Measurements from ENCODE around the gene DACH1. TPM values are rescaled to one million over a fixed set of nuclear protein-coding genes. Genes with fewer than 3 reads are reported as not detected.

Gene DACH1
- total and polyA plus RNA-seq, 2 donors (not counting 3 experiments of a cell fraction or from before 2014, with no cell fraction given) = 8.6 to 28.3 TPM

DNA sequence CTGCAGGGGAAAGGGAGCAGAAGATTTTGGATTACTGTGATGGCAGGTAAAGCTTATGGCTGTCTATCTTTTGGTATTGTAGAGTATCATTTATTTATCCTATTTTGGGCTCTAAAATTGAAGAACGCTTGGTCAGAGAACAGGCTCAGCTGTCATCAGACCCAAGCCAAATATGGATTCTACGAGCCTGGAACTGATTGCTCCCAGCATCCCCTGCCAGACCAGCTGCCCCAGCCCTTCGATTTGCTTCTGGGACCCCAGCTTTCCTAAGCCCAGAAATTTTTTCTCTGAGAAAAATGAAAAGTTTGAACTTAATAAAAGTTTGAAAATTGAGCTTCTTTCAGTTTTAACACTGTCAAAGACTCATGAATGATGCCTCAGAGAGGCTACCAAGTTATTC is 472.8 kb downstream of the DACH1 start:
- H3K9me3 ChIP-seq (replicated peaks; ENCODE audit: control insufficient read depth, insufficient read depth, low read length) = no peaks in the 10 kb centered on the region
- no peaks in the 10 kb centered on the region for H3K36me3 ChIP-seq (ENCODE audit: control insufficient read depth in 2 of 2, extremely low read depth in 1 of 2, insufficient read depth in 2 of 2, low read length in 2 of 2)
- H3K9me1 ChIP-seq (replicated peaks; ENCODE audit: control insufficient read depth, extremely low read depth, insufficient read depth, low read length) = no peaks in the 10 kb centered on the region
- no peaks in the 10 kb centered on the region for H3K27me3 ChIP-seq (ENCODE audit: control insufficient read depth in 2 of 2, insufficient read depth in 2 of 2, low read length in 2 of 2)
- no peak overlapping the region for H3K4me3 ChIP-seq (replicated peaks in 1 of 3; ENCODE audit: insufficient read depth in 1 of 3, low read depth in 1 of 3, low read length in 3 of 3)
- H3K9ac ChIP-seq (replicated peaks; ENCODE audit: extremely low read depth, insufficient read depth, low read length) = no peak overlapping the region
- no peak overlapping the region for H3K27ac ChIP-seq (ENCODE audit: insufficient read depth, low read depth, low read length)
- no peak overlapping the region for H2AFZ ChIP-seq (ENCODE audit: low read depth, low read length)
- DNase-seq (ENCODE audit: low read depth, low spot score) (no peak), FAIRE-seq (no peak)
- dilution Hi-C loops (cut with MboI; ENCODE audit: extremely low pct_ligation_motif_present, low sequenced_read_pairs) = no loop called here
- no peaks in the 10 kb centered on the region for H3K79me2 ChIP-seq (ENCODE audit: control insufficient read depth, insufficient read depth, low read length)
- ChIA-PET POLR2A (no interaction called here), CTCF (no interaction called here)
- TF ChIP-seq GATA2 (IDR thresholded peaks at IDR 0.05; ENCODE audit: insufficient read depth, insufficient read length, low read depth, low read length) (no peak), EZH2 (IDR thresholded peaks at IDR 0.05; ENCODE audit: borderline replicate concordance, low read depth, low read length, severe bottlenecking) (no peak), POLR2AphosphoS5 (IDR thresholded peaks at IDR 0.05; ENCODE audit: insufficient read depth, low read depth, low read length) (no peak), FOS (IDR thresholded peaks at IDR 0.05; ENCODE audit: borderline replicate concordance, insufficient read depth, low read length) (no peak), MYC (IDR thresholded peaks at IDR 0.05; ENCODE audit: low read depth, low read length) (no peak), POLR2A (IDR thresholded peaks at IDR 0.05; ENCODE audit: low read depth, low read length) (no peak), JUN (IDR thresholded peaks at IDR 0.05; ENCODE audit: borderline replicate concordance, insufficient read depth, insufficient read length, low read depth) (no peak)
- TF ChIP-seq, protein P1, sequence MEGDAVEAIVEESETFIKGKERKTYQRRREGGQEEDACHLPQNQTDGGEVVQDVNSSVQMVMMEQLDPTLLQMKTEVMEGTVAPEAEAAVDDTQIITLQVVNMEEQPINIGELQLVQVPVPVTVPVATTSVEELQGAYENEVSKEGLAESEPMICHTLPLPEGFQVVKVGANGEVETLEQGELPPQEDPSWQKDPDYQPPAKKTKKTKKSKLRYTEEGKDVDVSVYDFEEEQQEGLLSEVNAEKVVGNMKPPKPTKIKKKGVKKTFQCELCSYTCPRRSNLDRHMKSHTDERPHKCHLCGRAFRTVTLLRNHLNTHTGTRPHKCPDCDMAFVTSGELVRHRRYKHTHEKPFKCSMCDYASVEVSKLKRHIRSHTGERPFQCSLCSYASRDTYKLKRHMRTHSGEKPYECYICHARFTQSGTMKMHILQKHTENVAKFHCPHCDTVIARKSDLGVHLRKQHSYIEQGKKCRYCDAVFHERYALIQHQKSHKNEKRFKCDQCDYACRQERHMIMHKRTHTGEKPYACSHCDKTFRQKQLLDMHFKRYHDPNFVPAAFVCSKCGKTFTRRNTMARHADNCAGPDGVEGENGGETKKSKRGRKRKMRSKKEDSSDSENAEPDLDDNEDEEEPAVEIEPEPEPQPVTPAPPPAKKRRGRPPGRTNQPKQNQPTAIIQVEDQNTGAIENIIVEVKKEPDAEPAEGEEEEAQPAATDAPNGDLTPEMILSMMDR (IDR thresholded peaks at IDR 0.05; ENCODE audit: extremely low read depth in 1 of 2, insufficient read depth in 1 of 2, low read depth in 1 of 2, low read length in 2 of 2) = no peak
- TF ChIP-seq, protein P2, sequence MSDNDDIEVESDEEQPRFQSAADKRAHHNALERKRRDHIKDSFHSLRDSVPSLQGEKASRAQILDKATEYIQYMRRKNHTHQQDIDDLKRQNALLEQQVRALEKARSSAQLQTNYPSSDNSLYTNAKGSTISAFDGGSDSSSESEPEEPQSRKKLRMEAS (IDR thresholded peaks at IDR 0.05; ENCODE audit: insufficient read depth, insufficient read length) = no peak
- no peak overlapping the region for H3K4me2 ChIP-seq (ENCODE audit: insufficient read depth, low read length)
- no peaks in the 10 kb centered on the region for H4K20me1 ChIP-seq (replicated peaks; ENCODE audit: control insufficient read depth, extremely low read depth, insufficient read depth, low read length)
- BruUV-seq (replicated peaks) = no TSS peak
- H3K4me1 ChIP-seq (ENCODE audit: control insufficient read depth, extremely low read depth, insufficient read depth, low read length) = no peaks in the 10 kb centered on the region
- intact Hi-C loops (cut with micrococcal nuclease) = loop anchor here (10.0 kb wide), 1 partner anchor 59 kb away; no protein-coding TSS in a partner anchor

Data from endothelial cell of umbilical vein (primary cell).